HCT116 (cell line): ENCODE results near the gene AUTS2. TPM values are rescaled to one million over a fixed set of nuclear protein-coding genes. Genes with fewer than 3 reads are reported as not detected.

Source experiments
- ATAC-seq: fragments of 200-7000 bp; cut with Tn5 transposase; 2 replicates; pipeline ENCODE4 v1.9.1; 2020; ENCODE audit warnings: mild to moderate bottlenecking, moderate library complexity
- BruUV-seq: library from RNA; stranded (reverse); fragments of 400-500 nt; replicated peaks from 2 replicates; lab custom pipeline; 2021; lab: Mats Ljungman, UMichigan
- CTCF ChIA-PET: fragments of 300-600 bp; sonication (Branson Sonifier 250); formaldehyde crosslinking; loops from one replicate; lab custom pipeline; 2021; ENCODE audit warnings: antibody characterized with exemption; lab: Charles Lee
- POLR2A ChIA-PET: fragments of 300-600, 350-600 bp; sonication (Branson Sonifier 250); formaldehyde crosslinking; loops from one replicate; lab custom pipeline; 2021; ENCODE audit warnings: antibody characterized with exemption; lab: Charles Lee
- RAD21 ChIA-PET, 2 experiments: fragments of 300-600 bp; sonication (Branson Sonifier 250); formaldehyde crosslinking; loops; one replicate each; lab custom pipeline; 2023; ENCODE audit warnings: low total read pairs in 2 of 2; ENCODE audit not compliant: uncharacterized antibody in 2 of 2, unreplicated experiment in 2 of 2, low non-redundant PET in 1 of 2; lab: Charles Lee
- DNase-seq: peaks from one replicate; pipeline ENCODE4 v3.0.0-alpha.2; 2010; ENCODE audit warnings: low read depth, low spot score
- H2AFZ ChIP-seq: fragments of 200-600 bp; shearing (Covaris generic), sonication (generic); 2 replicates; pipeline ENCODE4 v1.6.1; 2017; ENCODE audit warnings: low read depth, mixed run types, mixed read lengths, antibody characterized with exemption, low read length; ENCODE audit not compliant: poor library complexity, severe bottlenecking
- H3K27ac ChIP-seq: 2 replicates; pipeline ENCODE4 v1.5.1; 2012; ENCODE audit warnings: low read depth, low read length
- H3K27me3 ChIP-seq: fragments of 200-600 bp; sonication (generic); 2 replicates; pipeline ENCODE4 v1.6.1; 2016; ENCODE audit warnings: mixed run types, low read length, mixed read lengths; ENCODE audit not compliant: insufficient read depth
- H3K36me3 ChIP-seq, 2 experiments: fragments of 200-500 bp in 1 of 2; fragments of 200-600 bp in 1 of 2; sonication (Bioruptor generic) in 1 of 2; sonication (generic) in 1 of 2; 2 replicates each; pipeline versions ENCODE4 v1.5.1 to v1.6.1; 2014 to 2016; ENCODE audit warnings: low read length in 2 of 2, inconsistent platforms in 1 of 2, mixed read lengths in 1 of 2, mixed run types in 1 of 2; ENCODE audit not compliant: insufficient read depth in 2 of 2, control insufficient read depth in 1 of 2
- H3K4me1 ChIP-seq, 2 experiments: fragments of 200-600 bp in 1 of 2; sonication (generic) in 1 of 2; 2 replicates each; pipeline versions ENCODE4 v1.5.1 to v1.6.1; 2012 to 2017; ENCODE audit warnings: low read length in 2 of 2, inconsistent platforms in 1 of 2, mild to moderate bottlenecking in 1 of 2, mixed read lengths in 1 of 2, mixed run types in 1 of 2, moderate library complexity in 1 of 2; ENCODE audit not compliant: insufficient read depth in 2 of 2, control insufficient read depth in 1 of 2
- H3K4me2 ChIP-seq: fragments of 200-600 bp; sonication (generic); 2 replicates; pipeline ENCODE4 v1.6.1; 2017; ENCODE audit warnings: mixed run types, low read length, mixed read lengths
- H3K4me3 ChIP-seq, 2 experiments: fragments of 200-600 bp in 1 of 2; sonication (generic) in 1 of 2; replicated peaks in 1 of 2; 2 replicates each; pipeline ENCODE4 v1.5.1; 2011 to 2016; ENCODE audit warnings: low read length in 2 of 2, control low read depth in 1 of 2, low read depth in 1 of 2, mild to moderate bottlenecking in 1 of 2, mixed read lengths in 1 of 2, mixed run types in 1 of 2
- H3K79me2 ChIP-seq: fragments of 200-600 bp; sonication (generic); 2 replicates; pipeline ENCODE4 v1.6.1; 2017; ENCODE audit warnings: mild to moderate bottlenecking, mixed run types, low read length, moderate library complexity, mixed read lengths; ENCODE audit not compliant: insufficient read depth
- H3K9ac ChIP-seq: fragments of 200-600 bp; sonication (generic); 2 replicates; pipeline ENCODE4 v1.6.1; 2016; ENCODE audit warnings: low read length, mixed read lengths
- H3K9me2 ChIP-seq: fragments of 200-600 bp; sonication (generic), shearing (Covaris generic); 2 replicates; pipeline ENCODE4 v1.6.1; 2017; ENCODE audit warnings: mixed run types, mild to moderate bottlenecking, moderate library complexity; ENCODE audit not compliant: insufficient read depth
- H3K9me3 ChIP-seq, 2 experiments: fragments of 200-500 bp in 1 of 2; fragments of 200-600 bp in 1 of 2; sonication (Bioruptor generic) in 1 of 2; sonication (generic) in 1 of 2; 2 replicates each; pipeline ENCODE4 v1.6.1; 2014 to 2017; ENCODE audit warnings: low read length in 2 of 2, mixed read lengths in 2 of 2, inconsistent platforms in 1 of 2, low read depth in 1 of 2, mild to moderate bottlenecking in 1 of 2, mixed run types in 1 of 2, moderate library complexity in 1 of 2; ENCODE audit not compliant: control insufficient read depth in 1 of 2, insufficient read depth in 1 of 2
- H4K20me1 ChIP-seq: fragments of 200-600 bp; sonication (generic), shearing (Covaris generic); 2 replicates; pipeline ENCODE4 v1.6.1; 2017; ENCODE audit warnings: mixed run types, mild to moderate bottlenecking, moderate library complexity; ENCODE audit not compliant: insufficient read depth
- ATF3 ChIP-seq: IDR thresholded peaks from 2 replicates; pipeline ENCODE4 v1.6.1; 2012
- CBX3 ChIP-seq: IDR thresholded peaks from 2 replicates; pipeline ENCODE4 v1.6.1; 2012; ENCODE audit warnings: low read depth
- CEBPB ChIP-seq: IDR thresholded peaks from 2 replicates; pipeline ENCODE4 v1.6.1; 2012; ENCODE audit warnings: low read depth
- ELF1 ChIP-seq: IDR thresholded peaks from 2 replicates; pipeline ENCODE4 v1.6.1; 2012; ENCODE audit warnings: low read depth, borderline replicate concordance
- EZH2 ChIP-seq: fragments of 200-600 bp; sonication (generic); IDR thresholded peaks from 2 replicates; pipeline ENCODE4 v1.6.1; 2017; ENCODE audit warnings: antibody characterized with exemption, mixed run types
- EZH2phosphoT487 ChIP-seq: fragments of 200-600 bp; IDR thresholded peaks from 2 replicates; pipeline ENCODE4 v1.6.1; 2018; ENCODE audit warnings: antibody characterized with exemption, borderline replicate concordance
- FOSL1 ChIP-seq: IDR thresholded peaks from 2 replicates; pipeline ENCODE4 v1.6.1; 2012; ENCODE audit warnings: low read depth
- POLR2A ChIP-seq: IDR thresholded peaks from 2 replicates; pipeline ENCODE4 v1.7.0; 2011; ENCODE audit warnings: borderline replicate concordance; ENCODE audit not compliant: insufficient read depth, insufficient read length; ENCODE audit errors: extremely low read depth
- POLR2AphosphoS5 ChIP-seq: IDR thresholded peaks from 2 replicates; pipeline ENCODE4 v1.6.1; 2011; ENCODE audit warnings: mild to moderate bottlenecking, low read depth, low read length, moderate library complexity
- RAD21 ChIP-seq: IDR thresholded peaks from 2 replicates; pipeline ENCODE4 v1.6.1; 2012; ENCODE audit warnings: low read depth, mild to moderate bottlenecking
- REST ChIP-seq: IDR thresholded peaks from 2 replicates; pipeline ENCODE4 v1.6.1; 2012; ENCODE audit warnings: low read depth
- SIN3A ChIP-seq: IDR thresholded peaks from 2 replicates; pipeline ENCODE4 v1.6.1; 2012; ENCODE audit warnings: low read depth
- SRF ChIP-seq: IDR thresholded peaks from 2 replicates; pipeline ENCODE4 v1.6.1; 2012; ENCODE audit warnings: low read depth
- TCF7L2 ChIP-seq: IDR thresholded peaks from 2 replicates; pipeline ENCODE4 v1.7.0; 2011; ENCODE audit warnings: borderline replicate concordance, inconsistent platforms; ENCODE audit not compliant: insufficient read depth, insufficient read length; ENCODE audit errors: extremely low read depth
- YY1 ChIP-seq: IDR thresholded peaks from 2 replicates; pipeline ENCODE4 v1.6.1; 2011; ENCODE audit warnings: low read length, low read depth, moderate library complexity, mild to moderate bottlenecking; ENCODE audit not compliant: insufficient replicate concordance; ENCODE audit errors: extremely low read depth
- ZBTB33 ChIP-seq: IDR thresholded peaks from 2 replicates; pipeline ENCODE4 v1.6.1; 2011; ENCODE audit warnings: mild to moderate bottlenecking, low read length, moderate library complexity; ENCODE audit not compliant: insufficient replicate concordance; ENCODE audit errors: extremely low read depth
- ZFX ChIP-seq: fragments of 450-650 bp; IDR thresholded peaks from 2 replicates; pipeline ENCODE4 v1.6.1; 2017
- ZNF274 ChIP-seq: fragments of 200-500 bp; sonication (Bioruptor generic); IDR thresholded peaks from 2 replicates; pipeline ENCODE4 v1.6.1; 2014; ENCODE audit warnings: mild to moderate bottlenecking, low read depth, low read length, inconsistent platforms
- intact Hi-C: fragments of 100-400 bp; cut with micrococcal nuclease; formaldehyde crosslinking; loops from 2 replicates; pipeline ENCODE4 v1.10.0; 2022
- total RNA-seq: library from RNA; stranded (reverse); gene quantifications from one replicate; pipeline ENCODE4 v1.2.1, GENCODE V29; 2021; ENCODE audit not compliant: unreplicated experiment

Gene AUTS2
- total RNA-seq, 1 experiment from 2014 or later: 0.93 TPM

- intact Hi-C loops: no loop called here
Observed at GRCh38 chr7:70240873-70241272, 642.6 kb downstream of the AUTS2 start.

More at GRCh38 chr7:70240873-70241272, 642.6 kb downstream of the AUTS2 start:
- ATAC-seq (no peak), DNase-seq (no peak)
- no peak overlapping the region for H2AFZ ChIP-seq
- H3K4me3 ChIP-seq: no peak overlapping the region
- H3K36me3 ChIP-seq: no peaks in the 10 kb centered on the region
- no peak overlapping the region for H3K9ac ChIP-seq
- H3K9me3 ChIP-seq: peaks cover 16 to 17% of the 10 kb centered on the region in 2 experiments; a peak in 3 of 4 replicates
- CTCF ChIA-PET: no interaction called here
- TF ChIP-seq SIN3A (no peak), ELF1 (no peak), CBX3 (no peak), ZNF274 (no peak), ZBTB33 (no peak), CEBPB (no peak), YY1 (no peak), EZH2 (no peak), POLR2AphosphoS5 (no peak), ATF3 (no peak), FOSL1 (no peak), REST (no peak), TCF7L2 (no peak), POLR2A (no peak), RAD21 (no peak), EZH2phosphoT487 (no peak), SRF (no peak), ZFX (no peak)
- H3K27ac ChIP-seq: no peak overlapping the region
- no peaks in the 10 kb centered on the region for H3K9me2 ChIP-seq
- H3K4me2 ChIP-seq: no peak overlapping the region
- POLR2A ChIA-PET: no interaction called here
- no peaks in the 10 kb centered on the region for H3K27me3 ChIP-seq
- RAD21 ChIA-PET: no interaction called here
- H4K20me1 ChIP-seq: no peaks in the 10 kb centered on the region
- BruUV-seq: no TSS peak
- H3K4me1 ChIP-seq: no peaks in the 10 kb centered on the region
- H3K79me2 ChIP-seq: no peaks in the 10 kb centered on the region
